WTC11 (cell line): Measurements from ENCODE around the gene SLC5A5. TPM values are rescaled to one million over a fixed set of nuclear protein-coding genes. Genes with fewer than 3 reads are reported as not detected.

Source experiments
- ATAC-seq: fragments of 200-7000 bp; cut with Tn5 transposase; 2 replicates; pipeline ENCODE4 v1.10.0; 2021; ENCODE audit warnings: mild to moderate bottlenecking, moderate library complexity
- CTCF ChIA-PET: fragments of 300-600 bp; sonication (Branson Sonifier 250); formaldehyde crosslinking; loops from one replicate; lab custom pipeline; 2021; ENCODE audit warnings: antibody characterized with exemption; lab: Charles Lee
- POLR2A ChIA-PET: fragments of 350-600 bp; sonication (Branson Sonifier 250); formaldehyde crosslinking; loops from one replicate; lab custom pipeline; 2021; ENCODE audit warnings: antibody characterized with exemption; lab: Charles Lee
- DNase-seq: peaks from one replicate; pipeline ENCODE4 v3.0.0; 2021; ENCODE audit warnings: low spot score
- H3K27ac Mint-ChIP-seq: 2 replicates; pipeline ENCODE4 v1.8.0; 2021; ENCODE audit warnings: mixed read lengths
- H3K27me3 Mint-ChIP-seq: 2 replicates; pipeline ENCODE4 v1.8.0; 2021; ENCODE audit warnings: low read depth, mild to moderate bottlenecking, moderate library complexity, mixed read lengths
- H3K36me3 Mint-ChIP-seq: 2 replicates; pipeline ENCODE4 v1.8.0; 2021; ENCODE audit warnings: mixed read lengths
- H3K4me1 Mint-ChIP-seq: 2 replicates; pipeline ENCODE4 v1.8.0; 2022; ENCODE audit warnings: mixed read lengths
- H3K4me3 Mint-ChIP-seq: 2 replicates; pipeline ENCODE4 v1.8.0; 2021; ENCODE audit warnings: mild to moderate bottlenecking, moderate library complexity, mixed read lengths
- H3K9me3 Mint-ChIP-seq: 2 replicates; pipeline ENCODE4 v1.8.0; 2021; ENCODE audit warnings: mixed read lengths
- EMX1 ChIP-seq: fragments of 250-450 bp; sonication (Bioruptor Pico); IDR thresholded peaks from 2 replicates; pipeline ENCODE4 v1.8.0; 2021; ENCODE audit warnings: mild to moderate bottlenecking
- FOXK1 ChIP-seq: sonication (generic); formaldehyde crosslinking; IDR thresholded peaks from 2 replicates; pipeline ENCODE4 v1.8.0; 2022; ENCODE audit warnings: mild to moderate bottlenecking, moderate library complexity, missing genetic modification reagents
- FOXP1 ChIP-seq: sonication (generic); formaldehyde crosslinking; IDR thresholded peaks from 2 replicates; pipeline ENCODE4 v1.8.0; 2022; ENCODE audit warnings: missing genetic modification reagents, mild to moderate bottlenecking, moderate library complexity, borderline replicate concordance
- MYBL2 ChIP-seq: sonication (generic); formaldehyde crosslinking; IDR thresholded peaks from 2 replicates; pipeline ENCODE4 v1.8.1; 2023; ENCODE audit warnings: mild to moderate bottlenecking, moderate library complexity, missing genetic modification reagents
- RORB ChIP-seq: fragments of 250-450 bp; sonication (Bioruptor Pico); IDR thresholded peaks from 2 replicates; pipeline ENCODE4 v1.9.0; 2021; ENCODE audit warnings: mild to moderate bottlenecking
- SMAD4 ChIP-seq: sonication (generic); formaldehyde crosslinking; IDR thresholded peaks from 2 replicates; pipeline ENCODE4 v1.8.0; 2022; ENCODE audit warnings: mild to moderate bottlenecking, missing genetic modification reagents
- SOX15 ChIP-seq: fragments of 250-450 bp; sonication (Bioruptor Pico); IDR thresholded peaks from 2 replicates; pipeline ENCODE4 v1.9.0; 2021; ENCODE audit warnings: mild to moderate bottlenecking
- TEAD1 ChIP-seq: sonication (generic); formaldehyde crosslinking; IDR thresholded peaks from 2 replicates; pipeline ENCODE4 v1.8.0; 2022; ENCODE audit warnings: mild to moderate bottlenecking, missing genetic modification reagents
- TEAD4 ChIP-seq: sonication (generic); formaldehyde crosslinking; IDR thresholded peaks from 2 replicates; pipeline ENCODE4 v1.8.0; 2022; ENCODE audit warnings: mild to moderate bottlenecking, missing genetic modification reagents
- TP53 ChIP-seq: sonication (generic); formaldehyde crosslinking; IDR thresholded peaks from 2 replicates; pipeline ENCODE4 v1.8.1; 2023; ENCODE audit warnings: mild to moderate bottlenecking, missing genetic modification reagents
- ZNF138 ChIP-seq: sonication (generic); formaldehyde crosslinking; conservative IDR thresholded peaks from 2 replicates; pipeline ENCODE4 v1.8.1; 2022; ENCODE audit warnings: mild to moderate bottlenecking, moderate library complexity, missing genetic modification reagents
- ZNF232 ChIP-seq: sonication (generic); formaldehyde crosslinking; IDR thresholded peaks from 2 replicates; pipeline ENCODE4 v1.8.0; 2022; ENCODE audit warnings: mild to moderate bottlenecking, missing genetic modification reagents
- ZNF263 ChIP-seq: sonication (generic); formaldehyde crosslinking; IDR thresholded peaks from 2 replicates; pipeline ENCODE4 v1.8.1; 2022; ENCODE audit warnings: low read depth, mild to moderate bottlenecking, moderate library complexity, missing genetic modification reagents
- ZNF317 ChIP-seq: sonication (generic); formaldehyde crosslinking; IDR thresholded peaks from 2 replicates; pipeline ENCODE4 v1.8.1; 2023; ENCODE audit warnings: low read depth, mild to moderate bottlenecking, moderate library complexity, missing genetic modification reagents, borderline replicate concordance
- ZNF396 ChIP-seq: fragments of 250-450 bp; sonication (Bioruptor Pico); IDR thresholded peaks from 2 replicates; pipeline ENCODE4 v1.8.0; 2021; ENCODE audit warnings: mild to moderate bottlenecking, moderate library complexity, borderline replicate concordance
- ZNF671 ChIP-seq: fragments of 250-450 bp; sonication (Bioruptor Pico); IDR thresholded peaks from 2 replicates; pipeline ENCODE4 v1.8.0; 2021; ENCODE audit warnings: mild to moderate bottlenecking
- total RNA-seq: library from RNA; stranded (reverse); gene quantifications from 3 replicates; pipeline ENCODE4 v1.2.3, GENCODE V29; 2021
- TF ChIP-seq, protein P1 (sequence below): sonication (generic); formaldehyde crosslinking; IDR thresholded peaks from 2 replicates; pipeline ENCODE4 v1.8.1; 2022; ENCODE audit warnings: low read depth, mild to moderate bottlenecking, moderate library complexity, missing genetic modification reagents, borderline replicate concordance
- TF ChIP-seq, protein P2 (sequence below): fragments of 250-450 bp; sonication (Bioruptor Pico); IDR thresholded peaks from 2 replicates; pipeline ENCODE4 v1.9.0; 2021; ENCODE audit warnings: mild to moderate bottlenecking
- TF ChIP-seq, protein P3 (sequence below): fragments of 200-600 bp; IDR thresholded peaks from 2 replicates; pipeline ENCODE4 v1.8.0; 2022; ENCODE audit warnings: antibody characterized with exemption
- TF ChIP-seq, protein P4 (sequence below): fragments of 250-450 bp; sonication (Bioruptor Pico); IDR thresholded peaks from 2 replicates; pipeline ENCODE4 v1.9.0; 2021; ENCODE audit warnings: mild to moderate bottlenecking, borderline replicate concordance
- TF ChIP-seq, protein P5 (sequence below): sonication (generic); formaldehyde crosslinking; IDR thresholded peaks from 2 replicates; pipeline ENCODE4 v1.8.0; 2022; ENCODE audit warnings: mild to moderate bottlenecking, missing genetic modification reagents
- TF ChIP-seq, protein P6 (sequence below): sonication (generic); formaldehyde crosslinking; IDR thresholded peaks from 2 replicates; pipeline ENCODE4 v1.8.0; 2023; ENCODE audit warnings: missing genetic modification reagents, mild to moderate bottlenecking, borderline replicate concordance
- TF ChIP-seq, protein P7 (sequence below): sonication (generic); formaldehyde crosslinking; IDR thresholded peaks from 2 replicates; pipeline ENCODE4 v1.8.1; 2022; ENCODE audit warnings: low read depth, missing genetic modification reagents, borderline replicate concordance

SLC5A5 gene
- total RNA-seq, 1 experiment from 2014 or later = 2.5 TPM

DNA sequence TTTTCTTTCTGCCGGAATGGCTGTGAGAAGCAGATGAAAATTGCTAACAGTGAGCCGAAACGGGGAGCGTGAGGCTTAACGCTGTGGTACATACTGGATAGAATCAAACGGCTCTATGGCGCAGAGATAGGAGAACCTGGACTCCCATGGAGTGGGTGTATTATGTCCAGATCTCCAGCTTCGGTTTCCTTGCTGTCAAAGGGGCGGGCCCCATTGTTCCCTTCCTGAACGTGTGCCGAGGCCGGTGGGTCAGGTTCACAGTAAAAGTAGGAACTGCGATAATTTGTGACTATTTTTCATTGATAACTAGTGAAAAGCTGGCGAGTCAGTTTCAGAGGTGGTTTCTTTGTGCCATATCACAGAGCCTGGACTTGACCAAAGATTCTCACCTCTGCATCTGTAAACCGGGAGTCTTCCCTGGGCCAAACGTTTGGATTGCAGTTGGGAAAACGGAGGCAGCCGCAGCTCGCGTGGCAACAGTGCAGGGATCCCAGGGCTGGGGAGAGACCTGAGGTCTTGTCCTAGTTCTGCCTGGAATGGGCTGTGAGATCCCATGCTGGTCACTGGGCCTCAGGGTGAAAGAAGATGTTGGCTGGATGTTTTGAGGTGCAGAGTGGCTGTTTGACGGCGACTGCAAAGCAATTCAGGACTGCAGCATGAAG, 11.3 kb upstream of the SLC5A5 start:
- Mint-ChIP-seq H3K36me3 (peaks cover 48% of the 10 kb centered on the region), H3K27me3 (peaks cover 2% of the 10 kb centered on the region), H3K27ac (peak overlapping the region; percentile 97), H3K4me1 (peaks cover 25% of the 10 kb centered on the region), H3K4me3 (peak overlapping the region; percentile 99), H3K9me3 (no peaks in the 10 kb centered on the region)
- POLR2A ChIA-PET = interaction anchor here (1.2 to 1.5 kb wide), 3 partner anchors 9 to 441 kb away, joined by 4 to 7 read pairs (median 4); partner anchors contain the start of genes CCDC124 and MVB12A
- ATAC-seq (no peak), DNase-seq (no peak)
- CTCF ChIA-PET = interaction anchor here (1.5 to 2.3 kb wide), 3 partner anchors 10 to 72 kb away, joined by 6 to 148 read pairs (median 33); partner anchors contain the start of gene CCDC124
- TF ChIP-seq, protein P1, sequence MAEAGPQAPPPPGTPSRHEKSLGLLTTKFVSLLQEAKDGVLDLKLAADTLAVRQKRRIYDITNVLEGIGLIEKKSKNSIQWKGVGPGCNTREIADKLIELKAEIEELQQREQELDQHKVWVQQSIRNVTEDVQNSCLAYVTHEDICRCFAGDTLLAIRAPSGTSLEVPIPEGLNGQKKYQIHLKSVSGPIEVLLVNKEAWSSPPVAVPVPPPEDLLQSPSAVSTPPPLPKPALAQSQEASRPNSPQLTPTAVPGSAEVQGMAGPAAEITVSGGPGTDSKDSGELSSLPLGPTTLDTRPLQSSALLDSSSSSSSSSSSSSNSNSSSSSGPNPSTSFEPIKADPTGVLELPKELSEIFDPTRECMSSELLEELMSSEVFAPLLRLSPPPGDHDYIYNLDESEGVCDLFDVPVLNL (CRISPR knock-in tag) = no peak
- TF ChIP-seq SMAD4 (no peak), ZNF232 (CRISPR knock-in tag) (no peak), SOX15 (CRISPR knock-in tag) (no peak), TEAD1 (CRISPR knock-in tag) (0 out of 2 replicates have a peak, but pooled peaks have one; percentile 15), EMX1 (0 out of 2 replicates have a peak, but pooled peaks have one; percentile 59), ZNF263 (CRISPR knock-in tag) (no peak), ZNF317 (CRISPR knock-in tag) (no peak), ZNF671 (CRISPR knock-in tag) (0 out of 2 replicates have a peak, but pooled peaks have one; percentile 5), FOXP1 (CRISPR knock-in tag) (0 out of 2 replicates have a peak, but pooled peaks have one; percentile 30), RORB (no peak), MYBL2 (CRISPR knock-in tag) (no peak), TP53 (CRISPR knock-in tag) (no peak), ZNF138 (no peak), ZNF396 (CRISPR knock-in tag) (no peak), FOXK1 (CRISPR knock-in tag) (no peak), TEAD4 (0 out of 2 replicates have a peak, but pooled peaks have one; percentile 38)
- TF ChIP-seq, protein P2, sequence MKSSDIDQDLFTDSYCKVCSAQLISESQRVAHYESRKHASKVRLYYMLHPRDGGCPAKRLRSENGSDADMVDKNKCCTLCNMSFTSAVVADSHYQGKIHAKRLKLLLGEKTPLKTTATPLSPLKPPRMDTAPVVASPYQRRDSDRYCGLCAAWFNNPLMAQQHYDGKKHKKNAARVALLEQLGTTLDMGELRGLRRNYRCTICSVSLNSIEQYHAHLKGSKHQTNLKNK = no peak
- TF ChIP-seq, protein P3, sequence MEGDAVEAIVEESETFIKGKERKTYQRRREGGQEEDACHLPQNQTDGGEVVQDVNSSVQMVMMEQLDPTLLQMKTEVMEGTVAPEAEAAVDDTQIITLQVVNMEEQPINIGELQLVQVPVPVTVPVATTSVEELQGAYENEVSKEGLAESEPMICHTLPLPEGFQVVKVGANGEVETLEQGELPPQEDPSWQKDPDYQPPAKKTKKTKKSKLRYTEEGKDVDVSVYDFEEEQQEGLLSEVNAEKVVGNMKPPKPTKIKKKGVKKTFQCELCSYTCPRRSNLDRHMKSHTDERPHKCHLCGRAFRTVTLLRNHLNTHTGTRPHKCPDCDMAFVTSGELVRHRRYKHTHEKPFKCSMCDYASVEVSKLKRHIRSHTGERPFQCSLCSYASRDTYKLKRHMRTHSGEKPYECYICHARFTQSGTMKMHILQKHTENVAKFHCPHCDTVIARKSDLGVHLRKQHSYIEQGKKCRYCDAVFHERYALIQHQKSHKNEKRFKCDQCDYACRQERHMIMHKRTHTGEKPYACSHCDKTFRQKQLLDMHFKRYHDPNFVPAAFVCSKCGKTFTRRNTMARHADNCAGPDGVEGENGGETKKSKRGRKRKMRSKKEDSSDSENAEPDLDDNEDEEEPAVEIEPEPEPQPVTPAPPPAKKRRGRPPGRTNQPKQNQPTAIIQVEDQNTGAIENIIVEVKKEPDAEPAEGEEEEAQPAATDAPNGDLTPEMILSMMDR = no peak
- TF ChIP-seq, protein P4, sequence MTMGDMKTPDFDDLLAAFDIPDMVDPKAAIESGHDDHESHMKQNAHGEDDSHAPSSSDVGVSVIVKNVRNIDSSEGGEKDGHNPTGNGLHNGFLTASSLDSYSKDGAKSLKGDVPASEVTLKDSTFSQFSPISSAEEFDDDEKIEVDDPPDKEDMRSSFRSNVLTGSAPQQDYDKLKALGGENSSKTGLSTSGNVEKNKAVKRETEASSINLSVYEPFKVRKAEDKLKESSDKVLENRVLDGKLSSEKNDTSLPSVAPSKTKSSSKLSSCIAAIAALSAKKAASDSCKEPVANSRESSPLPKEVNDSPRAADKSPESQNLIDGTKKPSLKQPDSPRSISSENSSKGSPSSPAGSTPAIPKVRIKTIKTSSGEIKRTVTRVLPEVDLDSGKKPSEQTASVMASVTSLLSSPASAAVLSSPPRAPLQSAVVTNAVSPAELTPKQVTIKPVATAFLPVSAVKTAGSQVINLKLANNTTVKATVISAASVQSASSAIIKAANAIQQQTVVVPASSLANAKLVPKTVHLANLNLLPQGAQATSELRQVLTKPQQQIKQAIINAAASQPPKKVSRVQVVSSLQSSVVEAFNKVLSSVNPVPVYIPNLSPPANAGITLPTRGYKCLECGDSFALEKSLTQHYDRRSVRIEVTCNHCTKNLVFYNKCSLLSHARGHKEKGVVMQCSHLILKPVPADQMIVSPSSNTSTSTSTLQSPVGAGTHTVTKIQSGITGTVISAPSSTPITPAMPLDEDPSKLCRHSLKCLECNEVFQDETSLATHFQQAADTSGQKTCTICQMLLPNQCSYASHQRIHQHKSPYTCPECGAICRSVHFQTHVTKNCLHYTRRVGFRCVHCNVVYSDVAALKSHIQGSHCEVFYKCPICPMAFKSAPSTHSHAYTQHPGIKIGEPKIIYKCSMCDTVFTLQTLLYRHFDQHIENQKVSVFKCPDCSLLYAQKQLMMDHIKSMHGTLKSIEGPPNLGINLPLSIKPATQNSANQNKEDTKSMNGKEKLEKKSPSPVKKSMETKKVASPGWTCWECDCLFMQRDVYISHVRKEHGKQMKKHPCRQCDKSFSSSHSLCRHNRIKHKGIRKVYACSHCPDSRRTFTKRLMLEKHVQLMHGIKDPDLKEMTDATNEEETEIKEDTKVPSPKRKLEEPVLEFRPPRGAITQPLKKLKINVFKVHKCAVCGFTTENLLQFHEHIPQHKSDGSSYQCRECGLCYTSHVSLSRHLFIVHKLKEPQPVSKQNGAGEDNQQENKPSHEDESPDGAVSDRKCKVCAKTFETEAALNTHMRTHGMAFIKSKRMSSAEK (CRISPR knock-in tag) = peak; percentile 40; the same call in 1 of the 2 replicates
- TF ChIP-seq, protein P5, sequence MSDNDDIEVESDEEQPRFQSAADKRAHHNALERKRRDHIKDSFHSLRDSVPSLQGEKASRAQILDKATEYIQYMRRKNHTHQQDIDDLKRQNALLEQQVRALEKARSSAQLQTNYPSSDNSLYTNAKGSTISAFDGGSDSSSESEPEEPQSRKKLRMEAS (CRISPR knock-in tag) = no peak
- TF ChIP-seq, protein P6, sequence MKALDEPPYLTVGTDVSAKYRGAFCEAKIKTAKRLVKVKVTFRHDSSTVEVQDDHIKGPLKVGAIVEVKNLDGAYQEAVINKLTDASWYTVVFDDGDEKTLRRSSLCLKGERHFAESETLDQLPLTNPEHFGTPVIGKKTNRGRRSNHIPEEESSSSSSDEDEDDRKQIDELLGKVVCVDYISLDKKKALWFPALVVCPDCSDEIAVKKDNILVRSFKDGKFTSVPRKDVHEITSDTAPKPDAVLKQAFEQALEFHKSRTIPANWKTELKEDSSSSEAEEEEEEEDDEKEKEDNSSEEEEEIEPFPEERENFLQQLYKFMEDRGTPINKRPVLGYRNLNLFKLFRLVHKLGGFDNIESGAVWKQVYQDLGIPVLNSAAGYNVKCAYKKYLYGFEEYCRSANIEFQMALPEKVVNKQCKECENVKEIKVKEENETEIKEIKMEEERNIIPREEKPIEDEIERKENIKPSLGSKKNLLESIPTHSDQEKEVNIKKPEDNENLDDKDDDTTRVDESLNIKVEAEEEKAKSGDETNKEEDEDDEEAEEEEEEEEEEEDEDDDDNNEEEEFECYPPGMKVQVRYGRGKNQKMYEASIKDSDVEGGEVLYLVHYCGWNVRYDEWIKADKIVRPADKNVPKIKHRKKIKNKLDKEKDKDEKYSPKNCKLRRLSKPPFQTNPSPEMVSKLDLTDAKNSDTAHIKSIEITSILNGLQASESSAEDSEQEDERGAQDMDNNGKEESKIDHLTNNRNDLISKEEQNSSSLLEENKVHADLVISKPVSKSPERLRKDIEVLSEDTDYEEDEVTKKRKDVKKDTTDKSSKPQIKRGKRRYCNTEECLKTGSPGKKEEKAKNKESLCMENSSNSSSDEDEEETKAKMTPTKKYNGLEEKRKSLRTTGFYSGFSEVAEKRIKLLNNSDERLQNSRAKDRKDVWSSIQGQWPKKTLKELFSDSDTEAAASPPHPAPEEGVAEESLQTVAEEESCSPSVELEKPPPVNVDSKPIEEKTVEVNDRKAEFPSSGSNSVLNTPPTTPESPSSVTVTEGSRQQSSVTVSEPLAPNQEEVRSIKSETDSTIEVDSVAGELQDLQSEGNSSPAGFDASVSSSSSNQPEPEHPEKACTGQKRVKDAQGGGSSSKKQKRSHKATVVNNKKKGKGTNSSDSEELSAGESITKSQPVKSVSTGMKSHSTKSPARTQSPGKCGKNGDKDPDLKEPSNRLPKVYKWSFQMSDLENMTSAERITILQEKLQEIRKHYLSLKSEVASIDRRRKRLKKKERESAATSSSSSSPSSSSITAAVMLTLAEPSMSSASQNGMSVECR (CRISPR knock-in tag) = no peak
- TF ChIP-seq, protein P7, sequence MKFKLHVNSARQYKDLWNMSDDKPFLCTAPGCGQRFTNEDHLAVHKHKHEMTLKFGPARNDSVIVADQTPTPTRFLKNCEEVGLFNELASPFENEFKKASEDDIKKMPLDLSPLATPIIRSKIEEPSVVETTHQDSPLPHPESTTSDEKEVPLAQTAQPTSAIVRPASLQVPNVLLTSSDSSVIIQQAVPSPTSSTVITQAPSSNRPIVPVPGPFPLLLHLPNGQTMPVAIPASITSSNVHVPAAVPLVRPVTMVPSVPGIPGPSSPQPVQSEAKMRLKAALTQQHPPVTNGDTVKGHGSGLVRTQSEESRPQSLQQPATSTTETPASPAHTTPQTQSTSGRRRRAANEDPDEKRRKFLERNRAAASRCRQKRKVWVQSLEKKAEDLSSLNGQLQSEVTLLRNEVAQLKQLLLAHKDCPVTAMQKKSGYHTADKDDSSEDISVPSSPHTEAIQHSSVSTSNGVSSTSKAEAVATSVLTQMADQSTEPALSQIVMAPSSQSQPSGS = no peak
